NB4 (cell line): Measurements from ENCODE around the gene DENND4C.
"Not testable (repeated sequence)": the region's sequence is repeated elsewhere in the genome, so short reads cannot be mapped to it uniquely, and the experiment has no call there.

ENCODE experiments used
- CTCF ChIP-seq: IDR thresholded peaks from one replicate; pipeline ENCODE4 v1.5.1; 2012; ENCODE audit warnings: low read depth, low read length
- MAX ChIP-seq: IDR thresholded peaks from 2 replicates; pipeline ENCODE4 v1.6.1; 2011; ENCODE audit warnings: low read depth, low read length
- MYC ChIP-seq: IDR thresholded peaks from 2 replicates; pipeline ENCODE4 v1.6.1; 2011; ENCODE audit warnings: low read depth, low read length
- POLR2A ChIP-seq: IDR thresholded peaks from 2 replicates; pipeline ENCODE4 v1.6.1; 2011; ENCODE audit warnings: mild to moderate bottlenecking; ENCODE audit not compliant: insufficient read length; ENCODE audit errors: extremely low read depth

- TF ChIP-seq POLR2A, CTCF, MAX, MYC: not testable (repeated sequence)
Observed at GRCh38 chr9:19389539-19389938, 159.0 kb downstream of the DENND4C start.
